OCI-LY3 (cell line): ENCODE measurements around the gene CDCP1.

Experiments
- EZH2phosphoT487 ChIP-seq: fragments of 200-600 bp; shearing (Covaris generic); IDR thresholded peaks from 2 replicates; pipeline ENCODE4 v1.6.1; 2018; ENCODE audit warnings: antibody characterized with exemption, mixed run types, low read depth
- TF ChIP-seq, protein P1 (sequence below): fragments of 200-600, 300-600 bp; sonication (generic); IDR thresholded peaks from 2 replicates; pipeline ENCODE4 v1.5.1; 2014; ENCODE audit warnings: antibody characterized with exemption, low read length, low read depth

DNA sequence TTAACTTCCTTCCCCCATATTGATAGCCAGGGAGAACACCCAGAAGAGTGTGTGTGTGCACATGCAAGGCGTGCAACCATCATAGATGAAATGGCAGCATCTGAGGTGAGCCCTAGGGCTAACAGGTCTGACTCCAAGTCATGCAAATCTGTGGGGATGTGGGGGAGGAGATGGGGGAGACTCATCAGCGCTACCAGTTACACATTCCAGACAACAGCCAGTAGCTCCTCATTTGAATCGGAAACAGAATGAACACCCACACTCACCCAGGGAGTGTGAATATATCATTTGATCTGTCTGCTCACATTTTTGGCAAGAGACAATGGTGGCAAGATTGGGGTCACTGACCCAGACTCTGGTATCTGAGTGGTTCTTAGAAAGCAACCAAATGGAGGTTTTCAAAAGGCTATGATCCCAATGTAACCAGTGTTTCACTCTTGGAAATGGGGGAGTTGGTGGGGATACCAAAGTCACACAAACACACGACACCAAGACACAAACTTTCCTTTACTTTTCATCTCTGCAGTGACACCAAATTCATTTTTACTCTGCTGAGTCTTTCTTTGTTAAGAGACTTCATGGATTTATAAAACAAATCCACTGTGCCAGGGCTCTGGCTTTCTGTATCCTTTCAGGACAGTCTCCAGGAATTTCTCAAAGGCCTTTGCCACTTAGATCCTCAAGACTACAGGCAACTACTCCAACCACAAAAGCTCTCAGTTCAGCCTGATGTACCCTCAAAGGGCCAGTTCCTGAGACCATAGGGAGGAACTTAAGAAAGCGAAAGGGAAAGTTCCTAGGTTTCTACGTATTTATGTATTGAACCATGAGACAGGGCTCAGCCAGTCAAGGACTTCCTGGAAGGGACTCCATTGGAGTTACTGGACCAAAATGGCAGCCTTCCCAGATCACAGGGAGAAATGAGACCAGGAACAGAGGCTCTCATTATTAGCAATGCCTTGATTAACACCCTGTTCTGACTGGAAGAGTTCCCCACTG, 2.2 kb downstream of the CDCP1 start:
- TF ChIP-seq, protein P1, sequence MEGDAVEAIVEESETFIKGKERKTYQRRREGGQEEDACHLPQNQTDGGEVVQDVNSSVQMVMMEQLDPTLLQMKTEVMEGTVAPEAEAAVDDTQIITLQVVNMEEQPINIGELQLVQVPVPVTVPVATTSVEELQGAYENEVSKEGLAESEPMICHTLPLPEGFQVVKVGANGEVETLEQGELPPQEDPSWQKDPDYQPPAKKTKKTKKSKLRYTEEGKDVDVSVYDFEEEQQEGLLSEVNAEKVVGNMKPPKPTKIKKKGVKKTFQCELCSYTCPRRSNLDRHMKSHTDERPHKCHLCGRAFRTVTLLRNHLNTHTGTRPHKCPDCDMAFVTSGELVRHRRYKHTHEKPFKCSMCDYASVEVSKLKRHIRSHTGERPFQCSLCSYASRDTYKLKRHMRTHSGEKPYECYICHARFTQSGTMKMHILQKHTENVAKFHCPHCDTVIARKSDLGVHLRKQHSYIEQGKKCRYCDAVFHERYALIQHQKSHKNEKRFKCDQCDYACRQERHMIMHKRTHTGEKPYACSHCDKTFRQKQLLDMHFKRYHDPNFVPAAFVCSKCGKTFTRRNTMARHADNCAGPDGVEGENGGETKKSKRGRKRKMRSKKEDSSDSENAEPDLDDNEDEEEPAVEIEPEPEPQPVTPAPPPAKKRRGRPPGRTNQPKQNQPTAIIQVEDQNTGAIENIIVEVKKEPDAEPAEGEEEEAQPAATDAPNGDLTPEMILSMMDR, result no peak
- no peak for TF ChIP-seq EZH2phosphoT487
